Left ventricle myocardium inferior (tissue), 1 donor: ENCODE results near the gene MSS51. TPM values are rescaled to one million over a fixed set of nuclear protein-coding genes. Genes with fewer than 3 reads are reported as not detected.

Experiments used
- DNase-seq: peaks from one replicate; pipeline ENCODE4 v3.0.0-alpha.2; 2020
- H3K27ac ChIP-seq: fragments of 200-600 bp; replicated peaks from 2 replicates; pipeline ENCODE4 v1.8.0; 2021
- H3K27me3 ChIP-seq: fragments of 200-600 bp; 2 replicates; pipeline ENCODE4 v1.8.0; 2021; ENCODE audit warnings: low read depth
- H3K36me3 ChIP-seq: fragments of 200-600 bp; 2 replicates; pipeline ENCODE4 v1.8.0; 2021
- H3K4me1 ChIP-seq: fragments of 200-600 bp; 2 replicates; pipeline ENCODE4 v1.8.0; 2021
- H3K4me3 ChIP-seq: fragments of 200-600 bp; 2 replicates; pipeline ENCODE4 v1.8.0; 2021; ENCODE audit warnings: mild to moderate bottlenecking, moderate library complexity
- H3K9me3 ChIP-seq: fragments of 200-600 bp; replicated peaks from 2 replicates; pipeline ENCODE4 v1.8.0; 2021
- CTCF ChIP-seq: fragments of 200-600 bp; IDR thresholded peaks from 2 replicates; pipeline ENCODE4 v1.8.0; 2021; ENCODE audit warnings: antibody characterized with exemption, mild to moderate bottlenecking, borderline replicate concordance
- intact Hi-C: fragments of 100-400 bp; cut with micrococcal nuclease; formaldehyde crosslinking; loops from one replicate; pipeline ENCODE4 v1.11.0; 2022
- long read RNA-seq: library from polyadenylated mRNA; unstranded; transcript quantifications from one replicate; pipeline ENCODE4 v2.0.0, GENCODE V29; 2021
- total RNA-seq: library from RNA; stranded (reverse); fragmentation: NEBNext Ultra II Directional; extraction: Animal tissue kit (Norgen Biotek cat#: 25700); gene quantifications from one replicate; pipeline ENCODE4 v1.2.1, GENCODE V29; 2021
- donor health status: DM: no; HTN: yes; CAD: no; lungs with severe emphysema.

Gene MSS51
- 5.9 TPM for total RNA-seq
- long read RNA-seq, partial matches to known transcripts, result 1 of 4 reads
- long read RNA-seq, other reads (novel, unspliced or antisense), result 0 of 4 reads

- H3K27me3 ChIP-seq, result no peaks in the 10 kb centered on the region
- peak within 1 kb of the TSS; percentile 60 for H3K27ac ChIP-seq
- peak; percentile 23 for DNase-seq
- H3K4me3 ChIP-seq, result peak within 1 kb of the TSS; percentile 45
- no peaks in the 10 kb centered on the region for H3K9me3 ChIP-seq
- no peak for TF ChIP-seq CTCF
- peaks cover 31% of the 10 kb centered on the region for H3K36me3 ChIP-seq
- peaks cover 7% of the 10 kb centered on the region for H3K4me1 ChIP-seq
- intact Hi-C loops, result no loop called here
These were observed at the start of gene MSS51 for GRCh38 chr10:73433538-73433867. MSS51 (minus strand) TSS chr10:73433561; CDS start chr10:73428284, 5,277 bp downstream.

- Histone ChIP-seq H3K9me3 (no peaks in the 10 kb centered on the region), H3K4me3 (no peak overlapping the region), H3K27me3 (no peaks in the 10 kb centered on the region), H3K4me1 (peaks cover 4% of the 10 kb centered on the region), H3K27ac (no peak overlapping the region), H3K36me3 (peaks cover 51% of the 10 kb centered on the region)
- intact Hi-C loops, result no loop called here
- TF ChIP-seq CTCF, result no peak
- DNase-seq, result no peak
These were observed 46.8 kb upstream of the MSS51 start for GRCh38 chr10:73480158-73480557.

- H3K4me1 ChIP-seq, result no peaks in the 10 kb centered on the region
- H3K9me3 ChIP-seq, result no peaks in the 10 kb centered on the region
- no peak overlapping the region for H3K27ac ChIP-seq
- H3K36me3 ChIP-seq, result peaks cover 66% of the 10 kb centered on the region
- H3K27me3 ChIP-seq, result no peaks in the 10 kb centered on the region
- intact Hi-C loops, result no loop called here
- no peak for DNase-seq
- H3K4me3 ChIP-seq, result no peak overlapping the region
- TF ChIP-seq CTCF, result no peak
These were observed 45.3 kb upstream of the MSS51 start for GRCh38 chr10:73478636-73479035.

- Histone ChIP-seq H3K36me3 (peaks cover 82% of the 10 kb centered on the region), H3K9me3 (no peaks in the 10 kb centered on the region), H3K27me3 (no peaks in the 10 kb centered on the region), H3K27ac (peak overlapping the region; percentile 56), H3K4me1 (peaks cover 27% of the 10 kb centered on the region), H3K4me3 (no peak overlapping the region)
- intact Hi-C loops, result no loop called here
- no peak for TF ChIP-seq CTCF
- no peak for DNase-seq
These were observed 37.9 kb upstream of the MSS51 start for GRCh38 chr10:73471226-73471625.

GRCh38 chr10:73469579-73469978, 36.2 kb upstream of the MSS51 start:
- Histone ChIP-seq H3K9me3 (no peaks in the 10 kb centered on the region), H3K36me3 (peaks cover 82% of the 10 kb centered on the region), H3K4me3 (no peak overlapping the region), H3K27ac (peak overlapping the region; percentile 56), H3K4me1 (peaks cover 27% of the 10 kb centered on the region), H3K27me3 (no peaks in the 10 kb centered on the region)
- intact Hi-C loops, result no loop called here
- TF ChIP-seq CTCF, result no peak
- DNase-seq, result no peak

GRCh38 chr10:73467206-73467605, 33.8 kb upstream of the MSS51 start:
- no peaks in the 10 kb centered on the region for H3K9me3 ChIP-seq
- peaks cover 27% of the 10 kb centered on the region for H3K4me1 ChIP-seq
- H3K27me3 ChIP-seq, result no peaks in the 10 kb centered on the region
- intact Hi-C loops, result no loop called here
- no peak for DNase-seq
- TF ChIP-seq CTCF, result no peak
- no peak overlapping the region for H3K27ac ChIP-seq
- H3K36me3 ChIP-seq, result peaks cover 74% of the 10 kb centered on the region
- no peak overlapping the region for H3K4me3 ChIP-seq
